Ramos (cell line): Measurements from ENCODE around the gene CRABP2.

Experiments
- in situ Hi-C: fragments of 300-500 bp; cut with MboI; formaldehyde crosslinking; loops from one replicate; pipeline ENCODE4 v1.14.3; 2022; ENCODE audit warnings: low sequenced_read_pairs; ENCODE audit not compliant: unreplicated experiment

Gene CRABP2

DNA sequence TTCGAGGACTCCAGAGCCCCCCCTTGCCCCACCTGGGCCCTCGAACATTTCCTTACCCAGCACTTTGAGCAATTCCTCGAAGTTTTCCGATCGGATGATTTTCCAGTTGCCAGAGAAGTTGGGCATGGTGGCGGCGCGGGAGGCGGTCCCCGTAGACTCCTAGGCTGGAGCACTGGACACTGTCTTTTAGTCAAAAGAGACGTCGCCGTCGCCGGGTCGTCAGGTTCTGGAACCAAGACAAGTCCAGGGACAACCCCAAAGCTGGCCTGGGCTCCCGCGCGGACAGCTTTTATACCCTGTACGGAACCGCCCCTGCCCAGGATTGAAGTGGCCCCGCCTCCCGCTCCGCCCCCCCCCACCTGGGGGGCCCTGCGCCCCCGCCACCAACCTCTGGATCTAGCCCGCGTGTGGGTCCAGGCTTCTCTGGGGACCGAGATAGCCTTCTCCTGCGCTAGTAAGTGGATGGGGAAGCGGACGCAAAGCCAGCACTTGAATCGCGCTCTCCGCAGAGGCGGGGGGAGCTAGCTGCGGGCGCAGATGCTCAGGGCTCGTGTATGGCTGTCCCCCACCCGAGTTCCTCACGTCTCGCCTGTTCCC is at the start of gene CRABP2:
Gene CRABP2 (minus strand): TSS at position 263 of the 597 bp plus-strand sequence. CDS start 137 bp downstream, at position 126.
- in situ Hi-C loops, result no loop called here

DNA sequence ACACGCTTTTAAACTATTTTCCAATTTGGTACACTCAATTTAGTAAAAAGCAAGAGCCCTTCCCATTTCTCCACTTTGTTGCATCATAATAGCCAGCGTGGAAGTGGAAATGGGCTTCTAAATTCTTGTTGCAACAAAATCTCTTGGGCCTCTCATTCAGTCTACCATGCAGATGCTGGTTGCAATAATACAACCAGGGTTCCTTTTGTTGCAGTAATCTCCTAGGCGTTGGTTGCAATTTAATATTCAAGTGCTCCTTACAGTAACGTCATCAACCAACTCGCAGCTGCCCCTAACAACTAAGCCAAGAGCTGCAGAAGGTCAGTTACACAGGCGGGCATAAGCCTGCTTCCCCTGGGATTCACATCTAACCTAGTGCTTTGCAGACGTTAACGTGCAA is 48.8 kb upstream of the CRABP2 start:
- in situ Hi-C loops, result loop anchor here (25.0 kb wide), 1 partner anchor 1083 kb away; the partner anchor contains the start of gene CD5L

DNA sequence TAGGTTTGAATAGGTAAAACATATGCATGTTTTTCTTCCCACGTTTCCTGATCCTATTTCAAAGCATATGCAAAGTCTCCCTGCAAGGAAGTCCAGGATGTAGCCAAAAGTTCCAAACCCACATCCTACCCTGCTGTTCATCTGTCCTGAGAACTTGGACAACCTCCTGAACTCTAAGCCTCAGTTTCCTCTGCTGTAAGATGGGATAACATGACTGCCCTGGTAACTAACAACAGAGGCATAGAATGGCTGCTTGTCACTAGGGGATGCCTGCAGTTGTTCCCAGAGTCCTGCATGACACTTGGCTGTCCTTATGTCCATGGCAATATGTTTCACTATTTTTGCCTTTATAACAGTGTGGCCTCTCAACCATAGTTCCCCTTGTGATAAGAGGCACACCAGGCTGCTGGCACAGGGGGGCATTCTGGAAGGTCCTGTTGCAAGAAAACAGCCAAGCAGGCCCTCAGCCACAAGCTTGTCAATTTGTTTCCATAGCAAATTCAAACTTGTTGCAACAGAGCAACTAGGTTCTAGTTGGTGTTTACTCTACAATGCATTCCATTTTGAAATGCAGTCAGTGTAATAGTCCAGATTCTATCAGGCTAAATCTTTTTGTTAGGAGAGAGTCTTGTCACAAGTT is 47.6 kb upstream of the CRABP2 start:
- in situ Hi-C loops, result loop anchor here (25.0 kb wide), 1 partner anchor 1084 kb away; the partner anchor contains the start of gene CD5L

DNA sequence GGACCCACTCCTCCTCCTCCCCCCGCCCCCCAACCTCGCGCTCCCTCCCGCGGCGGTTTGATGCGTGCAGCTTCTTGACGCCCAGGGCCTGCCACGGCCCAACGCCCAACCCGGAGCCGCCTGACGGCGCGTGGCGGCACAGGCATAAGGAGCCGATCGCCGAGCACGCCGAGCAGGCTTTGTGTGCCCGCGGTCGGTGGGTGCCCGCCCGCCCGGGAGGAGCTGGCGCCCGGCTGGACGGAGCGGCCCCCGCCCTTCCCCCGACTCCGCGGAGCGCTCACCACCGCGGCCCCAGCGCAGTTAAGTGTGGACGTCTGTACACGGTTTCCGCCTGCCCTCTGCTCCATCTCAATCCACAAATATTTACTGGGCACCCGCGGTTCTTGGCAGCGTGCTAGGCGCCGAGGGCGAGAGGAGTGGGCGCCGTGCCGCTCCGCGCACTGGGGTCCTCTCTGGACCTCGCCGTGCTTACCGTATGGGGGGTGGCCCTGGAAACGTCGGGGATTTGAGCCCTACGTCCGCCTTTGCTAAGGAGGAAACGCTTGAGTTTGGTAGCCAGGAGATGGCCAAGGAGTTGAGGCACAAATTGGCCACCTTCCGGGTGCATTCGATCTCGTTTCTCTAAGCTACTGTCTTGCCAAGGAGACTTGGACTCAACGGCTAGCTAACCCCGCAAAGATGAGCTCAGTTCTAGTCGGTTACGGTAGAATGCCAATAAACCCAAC is 46.5 kb upstream of the CRABP2 start:
- in situ Hi-C loops, result loop anchor here (25.0 kb wide), 1 partner anchor 1085 kb away; the partner anchor contains the start of gene CD5L

DNA sequence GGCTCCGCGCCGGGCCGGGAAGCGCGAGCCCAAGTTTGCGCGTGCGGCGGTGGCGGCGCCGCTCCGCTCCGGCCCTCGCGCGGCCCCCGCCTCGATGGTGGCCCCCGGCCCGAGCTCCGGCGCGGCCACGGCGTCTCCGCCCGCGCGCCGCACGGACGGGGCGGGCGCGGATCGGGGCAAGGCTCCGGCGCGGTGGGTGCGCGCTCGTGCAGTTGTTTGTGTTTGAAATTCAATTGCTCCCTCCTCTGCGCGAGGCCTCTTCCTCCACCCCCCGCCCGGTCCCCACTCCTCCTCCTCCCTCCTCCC is 46.0 kb upstream of the CRABP2 start, which contains the start of gene HDGF:
Gene HDGF (minus strand): TSS at position 225 of the 306 bp plus-strand sequence. CDS start 246 bp downstream, outside the sequence.
- in situ Hi-C loops, result loop anchor here (25.0 kb wide), 1 partner anchor 1086 kb away; the partner anchor contains the start of gene CD5L

DNA sequence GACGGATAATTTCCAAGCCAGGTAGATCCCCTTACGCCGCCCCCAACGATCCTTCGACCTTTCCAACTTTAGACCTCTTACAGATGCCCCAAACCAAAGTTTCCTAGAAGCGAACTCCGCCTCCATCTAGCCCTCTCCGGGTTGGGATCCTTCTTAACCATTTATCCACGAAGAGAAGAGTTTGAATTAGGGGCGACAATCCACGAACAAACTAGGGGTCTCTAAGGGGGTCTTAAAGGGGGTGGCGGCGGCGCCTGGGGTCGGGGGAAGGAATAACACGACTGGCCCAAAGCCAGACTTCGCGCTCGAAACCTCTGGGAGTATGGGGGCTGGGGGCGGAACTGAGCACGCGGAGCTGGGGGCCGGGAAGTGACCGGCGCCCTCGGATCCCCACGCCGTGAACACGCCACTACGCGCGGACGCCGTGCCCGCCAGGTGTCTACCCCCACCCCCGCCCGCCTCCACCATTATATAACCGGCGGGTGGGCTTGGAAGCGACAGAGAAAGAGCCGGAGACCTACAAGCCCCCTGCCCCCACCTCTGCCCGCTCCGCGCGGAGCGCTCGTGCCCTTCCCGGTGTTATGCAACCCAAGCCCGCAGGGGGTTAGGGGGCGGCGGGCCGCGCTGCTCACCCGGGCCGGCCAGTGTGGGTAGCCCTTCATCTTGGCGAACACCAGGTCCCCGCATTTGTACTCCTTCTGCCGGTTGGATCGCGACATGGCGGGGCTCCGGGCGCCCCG is 45.5 kb upstream of the CRABP2 start:
- in situ Hi-C loops, result loop anchor here (25.0 kb wide), 1 partner anchor 1086 kb away; the partner anchor contains the start of gene CD5L

DNA sequence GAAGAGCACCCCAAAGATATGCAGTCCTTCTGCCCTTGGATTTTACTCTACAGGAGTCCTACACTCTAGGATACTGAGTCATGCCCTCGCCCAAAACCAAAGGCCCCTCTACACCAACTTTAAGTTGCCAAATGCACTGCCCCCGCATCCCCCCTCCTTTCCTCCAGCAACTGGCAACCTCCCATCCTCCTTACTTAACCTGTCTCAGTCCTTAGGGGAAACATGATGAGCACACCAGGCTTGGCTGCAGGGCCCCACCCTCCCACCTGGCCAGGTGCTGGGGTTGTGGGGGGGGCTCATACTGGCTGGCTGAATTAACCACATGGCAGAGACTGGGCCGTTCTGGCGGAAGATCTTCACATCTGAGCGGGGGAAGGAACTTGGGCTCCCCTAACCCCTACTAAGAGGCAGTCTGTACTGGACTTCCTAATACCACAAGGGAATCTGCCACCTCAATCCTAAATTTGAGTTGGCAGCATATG is 44.8 kb upstream of the CRABP2 start:
- in situ Hi-C loops, result loop anchor here (25.0 kb wide), 1 partner anchor 1087 kb away; the partner anchor contains the start of gene CD5L

DNA sequence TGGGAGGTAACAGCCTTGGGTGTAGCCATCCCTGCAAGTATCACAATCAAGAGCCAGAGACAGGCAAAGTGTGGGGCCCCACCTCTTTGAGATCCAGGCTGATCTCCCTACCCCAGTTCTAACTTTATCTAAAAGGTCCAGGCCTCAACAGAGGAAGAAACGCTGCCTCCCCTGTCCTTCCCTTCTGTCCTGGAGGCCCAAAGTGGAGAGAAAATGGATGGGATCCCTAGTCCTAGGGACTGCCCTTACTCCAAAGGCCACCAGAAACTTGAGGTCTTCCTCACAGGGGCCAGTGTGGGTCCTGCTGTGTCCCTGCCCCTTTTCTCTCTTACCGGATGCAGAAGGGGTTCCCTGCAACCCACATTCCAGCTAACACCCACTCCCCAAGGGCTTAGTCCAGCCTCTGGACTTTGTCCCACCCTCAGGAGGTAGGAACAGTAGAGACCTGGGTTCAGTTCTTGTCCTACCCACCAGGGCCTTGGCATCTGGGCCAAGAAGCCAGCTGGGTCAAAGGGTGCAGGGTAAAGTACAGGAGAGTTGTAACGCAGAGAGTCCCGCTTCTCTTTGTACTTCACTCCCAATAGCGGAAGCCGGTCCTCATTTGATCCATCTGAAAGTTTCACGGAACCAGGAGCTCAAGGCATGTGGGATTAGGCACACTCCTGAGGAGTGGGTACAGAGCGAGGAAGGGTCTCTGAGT is 44.2 kb upstream of the CRABP2 start:
- in situ Hi-C loops, result loop anchor here (25.0 kb wide), 1 partner anchor 1088 kb away; the partner anchor contains the start of gene CD5L

DNA sequence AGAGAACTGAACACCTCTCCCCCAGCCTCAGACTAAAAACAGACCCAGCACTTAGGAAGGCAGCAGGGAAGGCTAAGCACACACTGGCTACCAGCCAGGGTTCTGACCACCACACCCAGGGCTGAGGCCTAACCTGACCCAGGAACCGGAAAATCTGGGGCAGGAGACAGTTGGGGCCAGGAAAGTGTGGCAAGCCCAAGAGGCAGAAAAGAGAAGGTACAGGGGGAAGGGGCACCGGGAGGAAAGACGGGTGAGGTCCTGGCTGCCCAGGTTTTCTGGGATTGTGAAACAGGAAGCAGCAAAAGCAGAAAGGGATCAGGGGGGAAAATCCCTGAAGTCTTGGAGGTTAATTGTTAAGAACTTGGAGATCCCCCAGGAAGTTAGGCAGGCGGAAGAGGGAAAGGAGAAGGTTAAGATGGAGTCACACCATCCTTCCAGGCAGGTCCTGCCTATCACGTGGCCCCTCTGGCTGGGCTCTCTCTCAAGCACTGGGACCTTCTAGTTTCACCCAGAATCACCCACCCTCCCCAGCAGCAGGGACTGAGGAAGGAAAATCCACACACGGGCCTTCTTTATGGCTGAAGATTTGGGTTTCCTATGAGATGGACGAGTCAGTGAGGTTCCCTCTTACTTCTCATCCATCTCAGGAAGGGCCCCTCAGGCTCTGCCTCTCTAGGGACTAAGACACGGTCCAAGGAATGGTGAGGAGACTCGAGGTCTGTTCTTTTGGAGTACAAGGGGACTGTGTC is 43.5 kb upstream of the CRABP2 start:
- in situ Hi-C loops, result no loop called here

DNA sequence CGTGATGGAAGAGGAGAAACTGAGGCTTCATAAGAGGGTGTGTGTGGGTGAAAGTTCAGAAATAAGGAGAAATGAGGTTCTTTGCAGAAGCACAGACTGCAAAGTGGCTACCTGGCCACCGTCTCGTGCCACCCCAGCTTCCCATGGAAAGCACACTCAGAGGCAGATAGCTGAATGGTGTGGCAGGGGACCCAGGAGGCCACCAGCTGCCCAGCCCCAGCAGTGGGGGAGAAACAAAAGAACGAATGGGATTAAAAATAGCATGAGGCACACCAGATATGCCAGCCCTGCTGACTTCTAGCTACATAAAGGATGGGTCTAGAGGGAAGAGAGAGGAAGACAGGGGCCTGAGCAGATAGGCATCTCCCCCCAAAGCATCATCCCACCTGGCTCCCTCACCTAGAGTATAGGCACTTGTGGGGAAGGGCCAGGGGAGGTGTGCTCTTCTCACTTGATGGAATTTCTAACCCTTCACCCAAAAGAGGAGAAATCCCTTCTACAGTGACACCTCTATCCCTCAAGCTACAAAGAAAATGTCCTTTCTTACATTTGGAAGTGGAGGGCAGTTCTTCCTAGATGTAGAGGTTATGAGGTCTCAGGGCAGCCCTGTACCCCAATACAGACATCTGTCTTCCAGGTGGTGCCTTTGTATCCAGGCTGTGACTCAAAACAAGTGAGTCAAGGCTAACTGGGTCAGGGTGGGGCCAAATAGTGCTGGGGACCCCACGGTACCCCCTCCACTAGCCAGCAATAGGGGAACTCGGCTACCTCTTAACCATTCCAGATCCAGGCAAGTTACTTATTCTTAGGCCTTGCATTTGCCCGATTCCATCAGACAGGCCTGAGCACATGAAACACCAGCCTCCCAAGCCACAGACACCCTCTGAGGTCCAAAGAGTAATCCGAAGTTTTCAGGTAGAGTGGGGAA is 42.6 kb upstream of the CRABP2 start:
- in situ Hi-C loops, result no loop called here

DNA sequence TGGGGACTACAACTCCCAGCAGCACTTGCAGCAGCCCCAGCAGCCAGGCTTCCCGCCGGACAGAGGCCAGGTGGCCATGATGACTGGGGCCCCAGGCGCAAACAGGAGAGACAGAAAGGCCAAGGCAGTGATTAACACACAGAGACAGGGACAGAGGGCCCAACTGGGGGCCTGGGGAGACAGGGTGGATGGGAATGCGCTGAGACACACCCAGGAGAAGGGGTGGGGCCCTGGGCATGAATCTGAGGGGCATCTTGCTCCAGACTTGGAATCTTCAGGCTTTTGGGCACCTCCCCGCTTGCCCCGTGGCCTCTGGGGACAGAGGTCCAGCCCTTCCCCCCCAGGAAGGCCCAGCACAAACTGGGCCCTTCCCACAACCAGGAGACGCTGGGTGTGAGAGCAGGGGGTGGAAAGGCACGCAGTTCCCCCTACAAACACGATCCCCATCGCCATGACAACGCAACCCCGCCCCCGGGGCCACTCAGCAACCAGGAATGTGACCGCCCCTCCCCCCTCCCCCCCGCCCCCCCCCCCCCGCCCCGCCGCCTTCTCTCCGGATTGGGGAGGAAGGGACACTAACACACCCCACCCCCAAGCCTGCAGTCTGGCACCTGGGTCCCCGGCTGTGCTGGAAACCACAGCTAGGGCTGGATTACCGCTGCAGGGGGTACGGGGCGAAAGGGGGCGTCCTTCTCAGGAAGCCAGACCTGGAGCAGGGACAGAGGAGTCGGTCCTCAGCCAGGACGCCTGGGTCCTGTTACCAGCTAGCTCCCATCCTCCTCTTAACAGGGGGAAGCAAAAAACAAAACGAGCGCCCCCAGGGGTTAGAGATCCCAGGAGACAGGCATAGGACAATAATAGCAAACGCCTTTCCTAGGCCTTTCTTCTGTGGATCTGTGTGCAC is 41.6 kb upstream of the CRABP2 start:
- in situ Hi-C loops, result no loop called here

DNA sequence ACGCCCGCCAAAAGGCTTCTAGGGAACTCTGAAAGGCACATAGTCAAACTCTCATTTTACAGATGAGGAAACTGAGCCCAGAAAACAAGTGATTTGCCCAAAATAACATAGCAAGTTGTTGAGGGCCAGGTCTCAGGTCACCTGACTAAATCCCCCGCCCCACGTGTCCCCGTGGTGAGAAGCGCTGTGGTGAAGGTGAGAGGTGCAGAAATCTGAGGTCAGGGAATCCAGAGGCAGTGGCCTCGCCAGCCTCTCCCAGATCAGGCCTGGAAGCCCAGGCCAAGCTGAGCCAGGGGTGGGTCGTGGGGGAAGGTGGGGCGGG is 41.0 kb upstream of the CRABP2 start:
- in situ Hi-C loops, result no loop called here

DNA sequence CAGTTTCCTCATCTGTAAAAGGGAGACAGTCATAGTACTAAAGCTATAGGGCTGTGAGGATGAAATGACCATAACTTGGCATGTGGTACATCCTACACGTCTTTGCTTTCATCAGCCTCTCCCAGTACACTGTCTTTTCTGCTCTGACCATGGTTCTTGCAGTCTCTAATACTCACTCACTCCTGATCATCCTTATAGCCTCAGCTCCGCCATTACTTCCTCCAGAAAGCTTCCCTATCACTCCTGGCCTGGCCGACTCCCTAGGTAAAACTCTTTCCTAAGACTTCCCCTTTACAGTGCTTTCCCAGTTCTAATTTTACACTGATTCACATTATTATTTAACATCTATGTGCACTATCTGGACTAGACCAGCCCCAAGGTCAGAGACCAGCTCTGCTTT is 40.5 kb upstream of the CRABP2 start:
- in situ Hi-C loops, result no loop called here

DNA sequence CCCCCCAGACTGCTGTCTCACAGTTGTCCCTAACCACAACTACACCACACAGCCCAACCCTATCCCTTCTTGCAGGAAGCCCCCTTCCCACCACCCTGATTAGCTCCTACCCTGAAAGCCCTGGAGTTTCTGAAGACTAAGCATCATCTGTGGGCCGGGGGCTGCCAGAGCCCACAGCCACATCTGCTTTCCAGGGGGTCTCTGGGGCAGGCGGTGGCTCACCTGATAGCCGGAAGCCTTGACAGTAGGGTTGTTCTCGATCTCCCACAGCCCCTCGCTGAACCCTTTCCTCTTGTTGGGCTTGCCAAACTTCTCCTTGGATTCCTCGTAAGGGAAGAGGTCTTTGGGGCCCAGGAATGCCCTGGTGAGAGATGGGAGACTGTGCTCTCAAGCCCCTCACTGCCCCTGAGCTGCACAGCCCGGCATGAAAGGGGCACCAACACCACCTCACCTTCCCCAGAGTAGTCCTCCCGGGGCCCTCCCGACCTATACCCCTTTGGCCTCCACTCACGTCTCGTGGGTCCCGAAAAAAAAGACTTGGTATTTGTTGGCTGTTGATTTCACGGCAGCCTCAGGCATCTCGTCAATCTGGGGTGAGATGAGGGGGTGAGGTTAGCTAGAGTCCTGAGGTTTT is 39.5 kb upstream of the CRABP2 start:
- in situ Hi-C loops, result no loop called here

DNA sequence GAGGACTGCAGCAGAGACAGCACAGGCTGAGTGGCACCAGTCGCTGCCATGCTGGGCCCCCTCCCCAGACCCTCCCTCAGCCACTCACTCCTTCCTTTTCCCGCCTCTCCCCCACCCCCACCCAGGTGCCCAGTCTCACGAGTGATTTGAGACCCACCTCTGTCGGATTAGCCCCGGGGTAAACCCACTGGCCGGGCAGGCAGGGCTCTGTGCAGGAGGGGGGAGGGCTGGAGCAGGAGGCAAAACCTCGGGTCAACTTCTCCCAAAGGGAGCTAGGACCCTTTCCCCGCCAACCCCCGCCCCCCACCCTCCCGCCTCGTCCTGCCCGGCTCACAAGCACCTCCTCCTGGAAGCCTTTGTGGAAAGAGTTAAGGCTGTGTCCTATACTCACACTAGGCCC is 39.0 kb upstream of the CRABP2 start:
- in situ Hi-C loops, result no loop called here
